PC-9 (cell line): ENCODE measurements around the gene SYCP2.

Source experiments
- CTCF ChIP-seq: fragments of 200-600 bp; sonication (generic); conservative IDR thresholded peaks from 2 replicates; pipeline ENCODE4 v1.6.1; 2017; ENCODE audit warnings: mixed run types, antibody characterized with exemption, mild to moderate bottlenecking, moderate library complexity
- EZH2 ChIP-seq: fragments of 200-600 bp; sonication (generic); IDR thresholded peaks from 2 replicates; pipeline ENCODE4 v1.8.0; 2017; ENCODE audit warnings: antibody characterized with exemption, low read depth

GRCh38 chr20:59820204-59821041, 113.0 kb downstream of the SYCP2 start:
- TF ChIP-seq EZH2 (no peak), CTCF (no peak)
